Kidney epithelial cell (primary cell): ENCODE data around the gene ZFP90. TPM values are rescaled to one million over a fixed set of nuclear protein-coding genes. Genes with fewer than 3 reads are reported as not detected.

ENCODE experiments used
- DNase-seq: peaks from one replicate; pipeline ENCODE4 v3.0.0-alpha.2; 2010; ENCODE audit warnings: low read depth
- H3K27me3 ChIP-seq: 2 replicates; pipeline ENCODE4 v1.6.0; 2011; ENCODE audit warnings: low read length; ENCODE audit not compliant: control insufficient read depth, insufficient read depth
- H3K36me3 ChIP-seq: 2 replicates; pipeline ENCODE4 v1.5.1; 2011; ENCODE audit warnings: low read length; ENCODE audit not compliant: control insufficient read depth, insufficient read depth
- H3K4me3 ChIP-seq: 2 replicates; pipeline ENCODE4 v1.5.1; 2011; ENCODE audit warnings: low read depth, mild to moderate bottlenecking, control low read depth, low read length
- CTCF ChIP-seq: IDR thresholded peaks from 2 replicates; pipeline ENCODE4 v1.5.1; 2011; ENCODE audit warnings: mild to moderate bottlenecking, moderate library complexity, low read length, control low read depth, inconsistent platforms; ENCODE audit not compliant: insufficient read depth, poor library complexity, severe bottlenecking
- total RNA-seq: library from RNA; depleted of rRNA; stranded (reverse); fragments of >200 nt; gene quantifications from 2 replicates; pipeline ENCODE4 v1.2.3, GENCODE V29; 2015

The ZFP90 gene
- total RNA-seq, 1 donor from 2014 or later = 57.7 TPM

- TF ChIP-seq CTCF = no peak
- Histone ChIP-seq H3K27me3 (no peaks in the 10 kb centered on the region), H3K36me3 (no peaks in the 10 kb centered on the region), H3K4me3 (no peak overlapping the region)
- no peak for DNase-seq
These were observed 35.4 kb downstream of the ZFP90 start for GRCh38 chr16:68574479-68574878.

- H3K36me3 ChIP-seq = no peaks in the 10 kb centered on the region
- H3K27me3 ChIP-seq = no peaks in the 10 kb centered on the region
- no peak for DNase-seq
- no peak for TF ChIP-seq CTCF
- H3K4me3 ChIP-seq = no peak overlapping the region
These were observed 36.0 kb downstream of the ZFP90 start for GRCh38 chr16:68575082-68575481.

- H3K4me3 ChIP-seq = no peak overlapping the region
- H3K27me3 ChIP-seq = no peaks in the 10 kb centered on the region
- no peak for DNase-seq
- TF ChIP-seq CTCF = no peak
- no peaks in the 10 kb centered on the region for H3K36me3 ChIP-seq
These were observed 38.3 kb downstream of the ZFP90 start for GRCh38 chr16:68577352-68577853.

GRCh38 chr16:68590201-68590994, 51.3 kb downstream of the ZFP90 start:
- Histone ChIP-seq H3K36me3 (no peaks in the 10 kb centered on the region), H3K4me3 (no peak overlapping the region), H3K27me3 (no peaks in the 10 kb centered on the region)
- TF ChIP-seq CTCF = peak; percentile 94
- DNase-seq = no peak

GRCh38 chr16:68592466-68593337, 53.6 kb downstream of the ZFP90 start:
- peak; percentile 11 for TF ChIP-seq CTCF
- no peak overlapping the region for H3K4me3 ChIP-seq
- no peak for DNase-seq
- no peaks in the 10 kb centered on the region for H3K36me3 ChIP-seq
- H3K27me3 ChIP-seq = no peaks in the 10 kb centered on the region
